ACC112 (cell line): ENCODE results near the gene STIM2.

Experiments used
- H2AFZ ChIP-seq: fragments of 200-600 bp; sonication (generic); one replicate; pipeline ENCODE4 v1.6.0; 2017; ENCODE audit warnings: antibody characterized with exemption, low read length; ENCODE audit not compliant: unreplicated experiment
- H3K27ac ChIP-seq: fragments of 200-600 bp; sonication (generic); 2 replicates; pipeline ENCODE4 v1.5.1; 2014; ENCODE audit warnings: low read depth, mild to moderate bottlenecking, antibody characterized with exemption, low read length, moderate library complexity
- H3K27me3 ChIP-seq: fragments of 200-600 bp; sonication (generic); 2 replicates; pipeline ENCODE4 v1.6.1; 2014; ENCODE audit warnings: mild to moderate bottlenecking, antibody characterized with exemption, low read length, moderate library complexity, mixed read lengths; ENCODE audit not compliant: insufficient read depth
- H3K36me3 ChIP-seq: fragments of 200-600 bp; sonication (generic); 2 replicates; pipeline ENCODE4 v1.6.1; 2016; ENCODE audit warnings: mild to moderate bottlenecking, antibody characterized with exemption, low read length, moderate library complexity, mixed read lengths; ENCODE audit not compliant: insufficient read depth
- H3K4me1 ChIP-seq: fragments of 200-600 bp; sonication (generic); one replicate; pipeline ENCODE4 v1.6.1; 2016; ENCODE audit warnings: low read length, mixed read lengths; ENCODE audit not compliant: insufficient read depth, unreplicated experiment, control insufficient read depth
- H3K4me3 ChIP-seq: fragments of 200-600 bp; sonication (generic); 2 replicates; pipeline ENCODE4 v1.5.1; 2014; ENCODE audit warnings: mild to moderate bottlenecking, low read depth, low read length
- H3K79me2 ChIP-seq: fragments of 200-600 bp; sonication (generic); one replicate; pipeline ENCODE4 v1.6.0; 2016; ENCODE audit warnings: low read length; ENCODE audit not compliant: control insufficient read depth, unreplicated experiment, insufficient read depth

The STIM2 gene

GRCh38 chr4:26931451-26931850 lies 70.8 kb downstream of the STIM2 start:
- no peak overlapping the region for H2AFZ ChIP-seq
- H3K27ac ChIP-seq = no peak overlapping the region
- no peaks in the 10 kb centered on the region for H3K27me3 ChIP-seq
- no peaks in the 10 kb centered on the region for H3K36me3 ChIP-seq
- H3K79me2 ChIP-seq = no peaks in the 10 kb centered on the region
- H3K4me3 ChIP-seq = no peak overlapping the region
- H3K4me1 ChIP-seq = peaks cover 3% of the 10 kb centered on the region

- Histone ChIP-seq H3K4me3 (no peak overlapping the region), H3K36me3 (no peaks in the 10 kb centered on the region), H2AFZ (no peak overlapping the region), H3K27ac (no peak overlapping the region), H3K27me3 (no peaks in the 10 kb centered on the region), H3K4me1 (peaks cover 6% of the 10 kb centered on the region), H3K79me2 (no peaks in the 10 kb centered on the region)
Observed at GRCh38 chr4:26931966-26932365, 71.3 kb downstream of the STIM2 start.

- no peak overlapping the region for H2AFZ ChIP-seq
- H3K4me3 ChIP-seq = no peak overlapping the region
- peaks cover 6% of the 10 kb centered on the region for H3K4me1 ChIP-seq
- no peak overlapping the region for H3K27ac ChIP-seq
- no peaks in the 10 kb centered on the region for H3K36me3 ChIP-seq
- H3K27me3 ChIP-seq = no peaks in the 10 kb centered on the region
- H3K79me2 ChIP-seq = no peaks in the 10 kb centered on the region
Observed at GRCh38 chr4:26935397-26935796, 74.8 kb downstream of the STIM2 start.

GRCh38 chr4:26936284-26937065 lies 75.8 kb downstream of the STIM2 start:
- H3K36me3 ChIP-seq = no peaks in the 10 kb centered on the region
- no peaks in the 10 kb centered on the region for H3K79me2 ChIP-seq

GRCh38 chr4:26937139-26937538 lies 76.5 kb downstream of the STIM2 start:
- H2AFZ ChIP-seq = no peak overlapping the region
- H3K27ac ChIP-seq = no peak overlapping the region
- no peaks in the 10 kb centered on the region for H3K27me3 ChIP-seq
- H3K4me1 ChIP-seq = peaks cover 6% of the 10 kb centered on the region
- H3K79me2 ChIP-seq = no peaks in the 10 kb centered on the region
- H3K4me3 ChIP-seq = no peak overlapping the region
- no peaks in the 10 kb centered on the region for H3K36me3 ChIP-seq

More at GRCh38 chr4:26936284-26937065, 75.8 kb downstream of the STIM2 start:
- Histone ChIP-seq H2AFZ (no peak overlapping the region), H3K27ac (no peak overlapping the region), H3K4me1 (peaks cover 6% of the 10 kb centered on the region), H3K27me3 (no peaks in the 10 kb centered on the region), H3K4me3 (no peak overlapping the region)

GRCh38 chr4:26937567-26937966 lies 76.9 kb downstream of the STIM2 start:
- peaks cover 6% of the 10 kb centered on the region for H3K4me1 ChIP-seq
- H3K27me3 ChIP-seq = no peaks in the 10 kb centered on the region
- H3K27ac ChIP-seq = no peak overlapping the region
- no peaks in the 10 kb centered on the region for H3K36me3 ChIP-seq
- no peak overlapping the region for H2AFZ ChIP-seq
- H3K4me3 ChIP-seq = no peak overlapping the region
- H3K79me2 ChIP-seq = no peaks in the 10 kb centered on the region

GRCh38 chr4:26938516-26938915 lies 77.9 kb downstream of the STIM2 start:
- no peaks in the 10 kb centered on the region for H3K79me2 ChIP-seq
- H3K36me3 ChIP-seq = no peaks in the 10 kb centered on the region
- no peak overlapping the region for H3K4me3 ChIP-seq
- H3K4me1 ChIP-seq = peaks cover 6% of the 10 kb centered on the region
- no peak overlapping the region for H2AFZ ChIP-seq
- no peak overlapping the region for H3K27ac ChIP-seq
- H3K27me3 ChIP-seq = no peaks in the 10 kb centered on the region

GRCh38 chr4:26941951-26942350 lies 81.3 kb downstream of the STIM2 start:
- no peak overlapping the region for H3K27ac ChIP-seq
- no peaks in the 10 kb centered on the region for H3K79me2 ChIP-seq
- H3K36me3 ChIP-seq = no peaks in the 10 kb centered on the region

GRCh38 chr4:26942871-26943270 lies 82.2 kb downstream of the STIM2 start:
- no peaks in the 10 kb centered on the region for H3K36me3 ChIP-seq
- no peaks in the 10 kb centered on the region for H3K4me1 ChIP-seq
- no peaks in the 10 kb centered on the region for H3K79me2 ChIP-seq
- no peak overlapping the region for H3K4me3 ChIP-seq
- no peak overlapping the region for H3K27ac ChIP-seq
- no peaks in the 10 kb centered on the region for H3K27me3 ChIP-seq
- no peak overlapping the region for H2AFZ ChIP-seq

More at GRCh38 chr4:26941951-26942350, 81.3 kb downstream of the STIM2 start:
- Histone ChIP-seq H3K27me3 (no peaks in the 10 kb centered on the region), H3K4me3 (no peak overlapping the region), H3K4me1 (no peaks in the 10 kb centered on the region), H2AFZ (no peak overlapping the region)

- no peaks in the 10 kb centered on the region for H3K27me3 ChIP-seq
- no peak overlapping the region for H2AFZ ChIP-seq
- H3K79me2 ChIP-seq = no peaks in the 10 kb centered on the region
- no peak overlapping the region for H3K4me3 ChIP-seq
- no peaks in the 10 kb centered on the region for H3K4me1 ChIP-seq
- no peak overlapping the region for H3K27ac ChIP-seq
- H3K36me3 ChIP-seq = no peaks in the 10 kb centered on the region
Observed at GRCh38 chr4:26943391-26943790, 82.8 kb downstream of the STIM2 start.

GRCh38 chr4:26945794-26946193 lies 85.2 kb downstream of the STIM2 start:
- H3K4me1 ChIP-seq = no peaks in the 10 kb centered on the region
- no peak overlapping the region for H3K4me3 ChIP-seq
- no peak overlapping the region for H2AFZ ChIP-seq
- no peaks in the 10 kb centered on the region for H3K79me2 ChIP-seq
- no peak overlapping the region for H3K27ac ChIP-seq
- H3K27me3 ChIP-seq = no peaks in the 10 kb centered on the region
- no peaks in the 10 kb centered on the region for H3K36me3 ChIP-seq
